GM23338 (cell line): ENCODE measurements around the gene STAC. TPM values are rescaled to one million over a fixed set of nuclear protein-coding genes. Genes with fewer than 3 reads are reported as not detected.

Experiments used
- ATAC-seq: fragments of 200-7000 bp; cut with Tn5 transposase; 3 replicates; pipeline ENCODE4 v1.9.1; 2020
- DNase-seq: peaks from one replicate; pipeline ENCODE4 v3.0.0-alpha.2; 2015; ENCODE audit warnings: low spot score
- H2AFZ ChIP-seq: fragments of 200-600 bp; sonication (generic); 2 replicates; pipeline ENCODE4 v1.8.0; 2016; ENCODE audit warnings: antibody characterized with exemption, mild to moderate bottlenecking, moderate library complexity
- H3F3A ChIP-seq: fragments of 200-600 bp; sonication (generic); replicated peaks from 2 replicates; pipeline ENCODE4 v1.8.0; 2017; ENCODE audit warnings: antibody characterized with exemption, mixed run types, low read depth
- H3K27ac ChIP-seq: fragments of 200-600 bp; sonication (generic); 2 replicates; pipeline ENCODE4 v1.6.1; 2016; ENCODE audit warnings: low read depth
- H3K27me3 ChIP-seq: fragments of 200-600 bp; sonication (generic); 2 replicates; pipeline ENCODE4 v1.8.0; 2016; ENCODE audit warnings: mild to moderate bottlenecking, mixed run types, moderate library complexity; ENCODE audit not compliant: insufficient read depth
- H3K36me3 ChIP-seq: fragments of 200-600 bp; sonication (generic); 2 replicates; pipeline ENCODE4 v1.8.0; 2016; ENCODE audit warnings: mild to moderate bottlenecking; ENCODE audit not compliant: insufficient read depth
- H3K4me1 ChIP-seq: fragments of 200-600 bp; sonication (generic); 2 replicates; pipeline ENCODE4 v1.8.0; 2016; ENCODE audit warnings: mild to moderate bottlenecking, moderate library complexity; ENCODE audit not compliant: insufficient read depth
- H3K4me2 ChIP-seq: fragments of 200-600 bp; sonication (generic); 2 replicates; pipeline ENCODE4 v1.7.1; 2017; ENCODE audit warnings: mixed run types
- H3K4me3 ChIP-seq: fragments of 200-600 bp; sonication (generic); 2 replicates; pipeline ENCODE4 v1.6.1; 2016; ENCODE audit warnings: mixed run types
- H3K79me2 ChIP-seq: fragments of 200-600 bp; sonication (generic); replicated peaks from 2 replicates; pipeline ENCODE4 v1.8.0; 2017; ENCODE audit warnings: mild to moderate bottlenecking; ENCODE audit not compliant: insufficient read depth
- H3K9me2 ChIP-seq: fragments of 200-600 bp; sonication (generic); 2 replicates; pipeline ENCODE4 v1.8.0; 2017; ENCODE audit not compliant: insufficient read depth
- H4K20me1 ChIP-seq: fragments of 200-600 bp; sonication (generic); replicated peaks from 2 replicates; pipeline ENCODE4 v1.8.0; 2017; ENCODE audit warnings: mild to moderate bottlenecking; ENCODE audit not compliant: insufficient read depth
- H3K27ac Mint-ChIP-seq: 2 replicates; pipeline ENCODE4 v1.8.0; 2020; ENCODE audit warnings: inconsistent platforms, mild to moderate bottlenecking, moderate library complexity, mixed read lengths
- H3K27me3 Mint-ChIP-seq: 3 replicates; pipeline ENCODE4 v1.8.0; 2022; ENCODE audit warnings: low read depth, mild to moderate bottlenecking, moderate library complexity, mixed read lengths, inconsistent platforms; ENCODE audit not compliant: insufficient read depth, poor library complexity
- H3K36me3 Mint-ChIP-seq: 3 replicates; pipeline ENCODE4 v1.8.0; 2021; ENCODE audit warnings: low read depth, mild to moderate bottlenecking, inconsistent platforms, moderate library complexity, mixed read lengths
- H3K4me1 Mint-ChIP-seq: 3 replicates; pipeline ENCODE4 v1.8.0; 2020; ENCODE audit warnings: mild to moderate bottlenecking, inconsistent platforms, mixed read lengths
- H3K4me3 Mint-ChIP-seq: 3 replicates; pipeline ENCODE4 v1.8.0; 2021; ENCODE audit warnings: moderate library complexity, mild to moderate bottlenecking, inconsistent platforms, mixed read lengths
- H3K9me3 Mint-ChIP-seq: 3 replicates; pipeline ENCODE4 v1.8.0; 2020; ENCODE audit warnings: moderate library complexity, mild to moderate bottlenecking, inconsistent platforms, mixed read lengths
- CREB1 ChIP-seq: fragments of 250-450 bp; sonication (Bioruptor Pico); IDR thresholded peaks from 2 replicates; pipeline ENCODE4 v1.5.0; 2020; ENCODE audit warnings: low read depth, mild to moderate bottlenecking, moderate library complexity
- ETS1 ChIP-seq: IDR thresholded peaks from 2 replicates; pipeline ENCODE4 v1.6.1; 2016; ENCODE audit warnings: antibody characterized with exemption
- EZH2 ChIP-seq: fragments of 200-600 bp; sonication (generic); IDR thresholded peaks from one replicate; pipeline ENCODE4 v1.8.0; 2017; ENCODE audit warnings: antibody characterized with exemption, mild to moderate bottlenecking, low read depth; ENCODE audit not compliant: unreplicated experiment
- EZH2phosphoT487 ChIP-seq: fragments of 200-600 bp; sonication (generic); IDR thresholded peaks from one replicate; pipeline ENCODE4 v1.8.1; 2018; ENCODE audit warnings: antibody characterized with exemption; ENCODE audit not compliant: unreplicated experiment
- JUNB ChIP-seq: IDR thresholded peaks from one replicate; pipeline ENCODE4 v1.6.1; 2016; ENCODE audit warnings: antibody characterized with exemption; ENCODE audit not compliant: unreplicated experiment
- NANOG ChIP-seq: IDR thresholded peaks from 2 replicates; pipeline ENCODE4 v1.6.1; 2016; ENCODE audit warnings: antibody characterized with exemption, borderline replicate concordance
- POLR2AphosphoS5 ChIP-seq: IDR thresholded peaks from 2 replicates; pipeline ENCODE4 v1.6.1; 2016; ENCODE audit warnings: antibody characterized with exemption, low read depth
- REST ChIP-seq: IDR thresholded peaks from one replicate; pipeline ENCODE4 v1.6.1; 2018; ENCODE audit warnings: antibody characterized with exemption; ENCODE audit not compliant: unreplicated experiment
- STAT1 ChIP-seq: IDR thresholded peaks from one replicate; pipeline ENCODE4 v1.6.1; 2016; ENCODE audit warnings: antibody characterized with exemption; ENCODE audit not compliant: unreplicated experiment
- ZNF462 ChIP-seq: fragments of 250-450 bp; sonication (Bioruptor Pico); IDR thresholded peaks from 2 replicates; pipeline ENCODE4 v1.5.0; 2020; ENCODE audit warnings: mild to moderate bottlenecking, moderate library complexity
- polyA plus RNA-seq: library from polyadenylated mRNA; unstranded; fragments of >200 nt; fragmentation: Nextera tagmentation; extraction: Ambion mirVana; gene quantifications from 2 replicates; pipeline ENCODE4 v1.2.1, GENCODE V29; 2016
- total RNA-seq: library from RNA; depleted of rRNA; stranded (reverse); fragments of >200 nt; shearing (Covaris generic); gene quantifications from 2 replicates; pipeline ENCODE4 v1.2.3, GENCODE V29; 2014

The STAC gene
- total and polyA plus RNA-seq, 2 experiments from 2014 or later, result 5.6 to 22.9 TPM

- Histone ChIP-seq H2AFZ (no peak overlapping the region), H3K27ac (no peak overlapping the region), H3K9me2 (peaks cover 5% of the 10 kb centered on the region; the same call in 1 of the 2 replicates), H3F3A (no peaks in the 10 kb centered on the region), H4K20me1 (no peaks in the 10 kb centered on the region), H3K4me2 (no peak overlapping the region), H3K27me3 (no peaks in the 10 kb centered on the region), H3K4me1 (peaks cover 12% of the 10 kb centered on the region), H3K4me3 (no peak overlapping the region), H3K36me3 (no peaks in the 10 kb centered on the region; the same call in 1 of the 2 replicates), H3K79me2 (no peaks in the 10 kb centered on the region)
- Mint-ChIP-seq H3K36me3 (peaks cover 7% of the 10 kb centered on the region; the same call in 2 of the 3 replicates), H3K4me1 (peaks cover 10% of the 10 kb centered on the region), H3K27me3 (no peaks in the 10 kb centered on the region), H3K4me3 (no peak overlapping the region), H3K27ac (no peak overlapping the region), H3K9me3 (no peaks in the 10 kb centered on the region)
- TF ChIP-seq JUNB, result no peak
- no peak for TF ChIP-seq EZH2phosphoT487
- ATAC-seq, result no peak
- DNase-seq, result no peak
Measured at GRCh38 chr3:36484386-36484785, 104.1 kb downstream of the STAC start.

- no peaks in the 10 kb centered on the region for H4K20me1 ChIP-seq
- no peak overlapping the region for H3K4me3 ChIP-seq
- peaks cover 26% of the 10 kb centered on the region for H3K4me1 ChIP-seq
- H3K4me3 Mint-ChIP-seq, result no peak overlapping the region
- no peaks in the 10 kb centered on the region for H3F3A ChIP-seq
- H3K4me2 ChIP-seq, result no peak overlapping the region
- peaks cover 5% of the 10 kb centered on the region; the same call in 1 of the 2 replicates for H3K9me2 ChIP-seq
- H3K27ac ChIP-seq, result no peak overlapping the region
- H2AFZ ChIP-seq, result no peak overlapping the region
- peaks cover 7% of the 10 kb centered on the region; the same call in 2 of the 3 replicates for H3K36me3 Mint-ChIP-seq
- no peaks in the 10 kb centered on the region for H3K79me2 ChIP-seq
- no peaks in the 10 kb centered on the region for H3K9me3 Mint-ChIP-seq
- peaks cover 19% of the 10 kb centered on the region for H3K4me1 Mint-ChIP-seq
- DNase-seq (no peak), ATAC-seq (no peak)
- H3K36me3 ChIP-seq, result no peaks in the 10 kb centered on the region; the same call in 1 of the 2 replicates
- no peak overlapping the region; the same call in 1 of the 2 replicates for H3K27ac Mint-ChIP-seq
- no peaks in the 10 kb centered on the region for H3K27me3 ChIP-seq
- H3K27me3 Mint-ChIP-seq, result no peaks in the 10 kb centered on the region
- TF ChIP-seq ETS1, result no peak
- TF ChIP-seq NANOG, result no peak
- no peak for TF ChIP-seq CREB1 (CRISPR knock-in tag)
- no peak for TF ChIP-seq REST
- no peak for TF ChIP-seq EZH2
- no peak for TF ChIP-seq STAT1
- no peak for TF ChIP-seq JUNB
- no peak for TF ChIP-seq POLR2AphosphoS5
- no peak for TF ChIP-seq ZNF462 (CRISPR knock-in tag)
- no peak for TF ChIP-seq EZH2phosphoT487
Measured at GRCh38 chr3:36486009-36486795, 105.9 kb downstream of the STAC start.
